PC-9 (cell line): ENCODE measurements around the gene RTKN.

ENCODE experiments used
- CTCF ChIP-seq: fragments of 200-600 bp; sonication (generic); conservative IDR thresholded peaks from 2 replicates; pipeline ENCODE4 v1.6.1; 2017; ENCODE audit warnings: mixed run types, antibody characterized with exemption, mild to moderate bottlenecking, moderate library complexity
- EZH2 ChIP-seq: fragments of 200-600 bp; sonication (generic); IDR thresholded peaks from 2 replicates; pipeline ENCODE4 v1.8.0; 2017; ENCODE audit warnings: antibody characterized with exemption, low read depth

- TF ChIP-seq CTCF (no peak), EZH2 (no peak)
Observed at GRCh38 chr2:74430502-74430901, 11.2 kb downstream of the RTKN start.
